ENCODE results near the gene POLE4.

DNA sequence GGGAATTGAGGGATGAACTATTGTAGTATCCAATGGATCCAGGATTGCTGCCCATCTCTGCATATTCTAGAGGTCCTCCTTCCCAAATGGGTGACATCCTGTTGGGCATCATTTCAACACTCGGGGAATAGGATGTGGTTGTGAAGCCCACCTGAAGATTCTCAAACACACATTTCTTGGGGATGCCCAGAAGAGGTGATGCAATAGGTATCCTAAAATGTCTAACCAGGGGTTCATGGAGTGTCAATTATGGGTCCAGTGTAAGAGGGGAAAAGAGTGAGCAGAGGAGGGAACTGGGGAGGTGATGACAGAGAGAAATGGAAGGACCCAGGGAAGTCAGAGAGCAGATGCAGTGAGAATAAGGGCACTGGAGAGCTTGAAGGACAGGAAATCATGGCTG is 52.1 kb downstream of the POLE4 start:
- TF ChIP-seq CTCF (conservative IDR thresholded peaks at IDR 0.05 in 1 of 2, IDR thresholded peaks at IDR 0.05 in 1 of 2; ENCODE audit: low read depth in 1 of 2, low read length in 2 of 2) (no peak), EZH2 (IDR thresholded peaks at IDR 0.05; ENCODE audit: low read length, missing control alignments) (no peak)

Measured in fibroblast of lung (primary cell).